HepG2 (cell line): ENCODE data around the gene DPM2. TPM values are rescaled to one million over a fixed set of nuclear protein-coding genes. Genes with fewer than 3 reads are reported as not detected.

Source experiments
- ATAC-seq: fragments of 200-7000 bp; cut with Tn5 transposase; 3 replicates; pipeline ENCODE4 v1.9.1; 2020; ENCODE audit warnings: mild to moderate bottlenecking, moderate library complexity
- BruUV-seq: library from RNA; stranded (reverse); fragments of 400-500 nt; replicated peaks from 2 replicates; lab custom pipeline; 2021; lab: Mats Ljungman, UMichigan
- CTCF ChIA-PET: fragments of 300-600 bp; formaldehyde crosslinking; extraction: SDS; loops from one replicate; lab custom pipeline; 2021; ENCODE audit warnings: low total read pairs, inconsistent platforms, low intra/inter-chr PET ratio; lab: Yijun Ruan, JAX
- POLR2A ChIA-PET: fragments of 350-600 bp; sonication (Branson Sonifier 250); formaldehyde crosslinking; loops from one replicate; lab custom pipeline; 2020; ENCODE audit warnings: antibody characterized with exemption, inconsistent platforms; lab: Yijun Ruan, JAX
- DNase-seq: peaks from one replicate; pipeline ENCODE4 v3.0.0-alpha.2; 2015; ENCODE audit warnings: low spot score
- FAIRE-seq: peaks from 3 replicates; lab custom pipeline; 2011; peaks lifted over from hg19 to GRCh38; lab: Jason Lieb, UNC
- H2AFZ ChIP-seq: one replicate; pipeline ENCODE4 v1.6.1; 2011; ENCODE audit warnings: low read length, inconsistent platforms
- H3K27ac ChIP-seq: fragments of 300-600 bp; 3 replicates; pipeline ENCODE4 v1.8.0; 2011; ENCODE audit warnings: mixed run types, mild to moderate bottlenecking, mixed read lengths, low read length, inconsistent platforms; ENCODE audit not compliant: insufficient read depth; ENCODE audit errors: extremely low read length
- H3K27me3 ChIP-seq, 2 experiments: fragments of 200-600 bp in 1 of 2; 2 replicates in 1 of 2; 3 replicates in 1 of 2; pipeline versions ENCODE4 v1.6.0 to v1.8.0; 2011; ENCODE audit warnings: low read length in 2 of 2, mild to moderate bottlenecking in 2 of 2, moderate library complexity in 2 of 2, inconsistent platforms in 1 of 2; ENCODE audit not compliant: insufficient read depth in 2 of 2, control insufficient read depth in 1 of 2
- H3K36me3 ChIP-seq, 2 experiments: fragments of 200-600 bp in 1 of 2; replicated peaks in 1 of 2; 2 replicates in 1 of 2; 3 replicates in 1 of 2; pipeline versions ENCODE4 v1.5.1 to v1.8.0; 2011; ENCODE audit warnings: low read length in 2 of 2, inconsistent platforms in 1 of 2; ENCODE audit not compliant: insufficient read depth in 2 of 2, control insufficient read depth in 1 of 2
- H3K4me1 ChIP-seq: 2 replicates; pipeline ENCODE4 v1.5.1; 2012; ENCODE audit warnings: low read length, inconsistent platforms; ENCODE audit not compliant: insufficient read depth
- H3K4me2 ChIP-seq: 2 replicates; pipeline ENCODE4 v1.6.0; 2011; ENCODE audit warnings: low read depth, low read length, inconsistent platforms
- H3K4me3 ChIP-seq, 3 experiments: fragments of 200-600 bp in 1 of 3; sonication (generic), shearing (Covaris generic) in 1 of 3; replicated peaks in 1 of 3; 2 replicates each; pipeline ENCODE4 v1.5.1; 2011 to 2016; ENCODE audit warnings: low read length in 3 of 3, inconsistent platforms in 2 of 3, low read depth in 2 of 3, mild to moderate bottlenecking in 2 of 3, control low read depth in 1 of 3, mixed read lengths in 1 of 3; ENCODE audit not compliant: insufficient read depth in 1 of 3
- H3K79me2 ChIP-seq: one replicate; pipeline ENCODE4 v1.6.1; 2011; ENCODE audit warnings: low read length, inconsistent platforms; ENCODE audit not compliant: insufficient read depth
- H3K9ac ChIP-seq: 2 replicates; pipeline ENCODE4 v1.6.0; 2011; ENCODE audit warnings: mild to moderate bottlenecking, low read depth, low read length, inconsistent platforms; ENCODE audit not compliant: insufficient read depth
- H3K9me3 ChIP-seq: 2 replicates; pipeline ENCODE4 v1.5.1; 2012; ENCODE audit warnings: mild to moderate bottlenecking, low read length
- H4K20me1 ChIP-seq: 2 replicates; pipeline ENCODE4 v1.6.0; 2011; ENCODE audit warnings: inconsistent platforms, mild to moderate bottlenecking, low read length, moderate library complexity; ENCODE audit not compliant: insufficient read depth
- HNRNPLL ChIP-seq: fragments of 200-400 bp; formaldehyde crosslinking; IDR thresholded peaks from 2 replicates; pipeline ENCODE4 v1.6.1; 2017; ENCODE audit warnings: mild to moderate bottlenecking, low read depth, low read length; ENCODE audit not compliant: poor library complexity, severe bottlenecking
- MXD3 ChIP-seq: IDR thresholded peaks from 2 replicates; pipeline ENCODE4 v1.6.1; 2016; ENCODE audit warnings: mild to moderate bottlenecking, missing biosample characterization, missing genetic modification reagents
- NFATC3 ChIP-seq: sonication (generic); formaldehyde crosslinking; IDR thresholded peaks from 2 replicates; pipeline ENCODE4 v1.5.1; 2020; ENCODE audit warnings: mild to moderate bottlenecking, missing genetic modification reagents
- NFIC ChIP-seq: IDR thresholded peaks from 2 replicates; pipeline ENCODE4 v1.6.1; 2012; ENCODE audit warnings: mild to moderate bottlenecking, low read length, inconsistent platforms
- RCOR2 ChIP-seq: IDR thresholded peaks from 2 replicates; pipeline ENCODE4 v1.6.1; 2016; ENCODE audit warnings: missing biosample characterization, missing genetic modification reagents
- ZXDC ChIP-seq: sonication (generic); formaldehyde crosslinking; IDR thresholded peaks from 2 replicates; pipeline ENCODE4 v1.5.0; 2020; ENCODE audit warnings: mild to moderate bottlenecking, missing genetic modification reagents
- WGBS: methylation state at CpG from one replicate; pipeline ENCODE4 v1.1.6; 2017; ENCODE audit warnings: low lambda C conversion rate; 5-methylcytosine and 5-hydroxymethylcytosine counted together
- in situ Hi-C: cut with HindIII; loops from 2 replicates; pipeline ENCODE4 v1.10.0; 2017; ENCODE audit warnings: low pct_unique_long_range_greater_than_20kb; ENCODE audit not compliant: extremely low pct_ligation_motif_present
- intact Hi-C: fragments of 100-400 bp; cut with micrococcal nuclease; formaldehyde crosslinking; loops from one replicate; pipeline ENCODE4 v1.10.0; 2022; ENCODE audit not compliant: unreplicated experiment
- polyA plus RNA-seq, 8 experiments: library from polyadenylated mRNA; depleted of rRNA in 3 of 8; stranded (reverse) in 7 of 8; unstranded in 1 of 8; fragments of >200 nt; fragmentation: Illumina TruSeq in 4 of 8; extraction: Trizol in 4 of 8; gene quantifications; 2 replicates each; pipeline versions ENCODE4 v1.2.1 to v1.2.3, GENCODE V29; 2011 to 2016; ENCODE audit warnings: low read depth in 4 of 8, missing spikeins in 1 of 8, mixed read lengths in 1 of 8; ENCODE audit not compliant: insufficient read depth in 1 of 8
- total RNA-seq, 5 experiments: library from RNA; depleted of rRNA; stranded (reverse); fragments of >200 nt; fragmentation: Illumina TruSeq; extraction: Trizol; gene quantifications; 2 replicates each; pipeline ENCODE4 v1.2.3, GENCODE V29; 2016; ENCODE audit warnings: low read depth in 1 of 5
- TF ChIP-seq, protein P1 (sequence below): sonication (generic); formaldehyde crosslinking; IDR thresholded peaks from 2 replicates; pipeline ENCODE4 v1.4.0; 2020; ENCODE audit warnings: missing genetic modification reagents
- TF ChIP-seq, protein P2 (sequence below): sonication (generic); formaldehyde crosslinking; IDR thresholded peaks from 2 replicates; pipeline ENCODE4; 2020; ENCODE audit warnings: missing genetic modification reagents, mild to moderate bottlenecking, borderline replicate concordance

Gene DPM2
- total and polyA plus RNA-seq, 2 of the 13 experiments (the other 11 are each of a cell fraction or from before 2014, with no cell fraction given) = 24.8 to 35.3 TPM

GRCh38 chr9:127929625-127929979 is 8.1 kb downstream of the DPM2 start:
- Histone ChIP-seq H3K9me3 (no peaks in the 10 kb centered on the region), H3K79me2 (no peaks in the 10 kb centered on the region), H3K4me2 (no peak overlapping the region), H3K27me3 (peaks cover 0 to 38% of the 10 kb centered on the region in 2 experiments), H3K9ac (no peak overlapping the region), H2AFZ (no peak overlapping the region), H3K36me3 (0 out of 5 replicates have a peak, but pooled peaks cover 0 to 2% of the 10 kb centered on the region in 2 experiments), H3K4me1 (peaks cover 40% of the 10 kb centered on the region), H4K20me1 (no peaks in the 10 kb centered on the region), H3K27ac (no peak overlapping the region), H3K4me3 (no peak overlapping the region)
- DNase-seq = no peak
- in situ Hi-C loops = loop anchor here (5.0 to 10.0 kb wide), 2 partner anchors 332 to 425 kb away; no protein-coding TSS in a partner anchor
- ChIA-PET POLR2A (interaction anchor here (1.1 to 1.3 kb wide), 2 partner anchors 13 to 23 kb away, joined by 3 read pairs; partner anchors contain the start of gene ST6GALNAC4), CTCF (no interaction called here)
- no peak for FAIRE-seq
- WGBS = 45% methylated on average over 9 of the region's 10 CpGs
- TF ChIP-seq HNRNPLL (no peak), ZXDC (CRISPR knock-in tag) (no peak), NFIC (no peak), NFATC3 (CRISPR knock-in tag) (no peak), RCOR2 (CRISPR knock-in tag) (no peak), MXD3 (no peak)
- TF ChIP-seq, protein P1, sequence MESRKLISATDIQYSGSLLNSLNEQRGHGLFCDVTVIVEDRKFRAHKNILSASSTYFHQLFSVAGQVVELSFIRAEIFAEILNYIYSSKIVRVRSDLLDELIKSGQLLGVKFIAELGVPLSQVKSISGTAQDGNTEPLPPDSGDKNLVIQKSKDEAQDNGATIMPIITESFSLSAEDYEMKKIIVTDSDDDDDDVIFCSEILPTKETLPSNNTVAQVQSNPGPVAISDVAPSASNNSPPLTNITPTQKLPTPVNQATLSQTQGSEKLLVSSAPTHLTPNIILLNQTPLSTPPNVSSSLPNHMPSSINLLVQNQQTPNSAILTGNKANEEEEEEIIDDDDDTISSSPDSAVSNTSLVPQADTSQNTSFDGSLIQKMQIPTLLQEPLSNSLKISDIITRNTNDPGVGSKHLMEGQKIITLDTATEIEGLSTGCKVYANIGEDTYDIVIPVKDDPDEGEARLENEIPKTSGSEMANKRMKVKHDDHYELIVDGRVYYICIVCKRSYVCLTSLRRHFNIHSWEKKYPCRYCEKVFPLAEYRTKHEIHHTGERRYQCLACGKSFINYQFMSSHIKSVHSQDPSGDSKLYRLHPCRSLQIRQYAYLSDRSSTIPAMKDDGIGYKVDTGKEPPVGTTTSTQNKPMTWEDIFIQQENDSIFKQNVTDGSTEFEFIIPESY (CRISPR knock-in tag) = no peak
- TF ChIP-seq, protein P2, sequence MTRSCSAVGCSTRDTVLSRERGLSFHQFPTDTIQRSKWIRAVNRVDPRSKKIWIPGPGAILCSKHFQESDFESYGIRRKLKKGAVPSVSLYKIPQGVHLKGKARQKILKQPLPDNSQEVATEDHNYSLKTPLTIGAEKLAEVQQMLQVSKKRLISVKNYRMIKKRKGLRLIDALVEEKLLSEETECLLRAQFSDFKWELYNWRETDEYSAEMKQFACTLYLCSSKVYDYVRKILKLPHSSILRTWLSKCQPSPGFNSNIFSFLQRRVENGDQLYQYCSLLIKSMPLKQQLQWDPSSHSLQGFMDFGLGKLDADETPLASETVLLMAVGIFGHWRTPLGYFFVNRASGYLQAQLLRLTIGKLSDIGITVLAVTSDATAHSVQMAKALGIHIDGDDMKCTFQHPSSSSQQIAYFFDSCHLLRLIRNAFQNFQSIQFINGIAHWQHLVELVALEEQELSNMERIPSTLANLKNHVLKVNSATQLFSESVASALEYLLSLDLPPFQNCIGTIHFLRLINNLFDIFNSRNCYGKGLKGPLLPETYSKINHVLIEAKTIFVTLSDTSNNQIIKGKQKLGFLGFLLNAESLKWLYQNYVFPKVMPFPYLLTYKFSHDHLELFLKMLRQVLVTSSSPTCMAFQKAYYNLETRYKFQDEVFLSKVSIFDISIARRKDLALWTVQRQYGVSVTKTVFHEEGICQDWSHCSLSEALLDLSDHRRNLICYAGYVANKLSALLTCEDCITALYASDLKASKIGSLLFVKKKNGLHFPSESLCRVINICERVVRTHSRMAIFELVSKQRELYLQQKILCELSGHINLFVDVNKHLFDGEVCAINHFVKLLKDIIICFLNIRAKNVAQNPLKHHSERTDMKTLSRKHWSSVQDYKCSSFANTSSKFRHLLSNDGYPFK (CRISPR knock-in tag) = no peak
- ATAC-seq = no peak
- no TSS peak for BruUV-seq
- intact Hi-C loops = no loop called here
